ENCODE measurements around the gene GRK5.

The GRK5 gene

GRCh38 chr10:119207366-119207666 is at the start of gene GRK5:
Gene GRK5, plus strand, starts transcription at chr10:119207571. Its CDS starts 347 bp downstream, at chr10:119207918.
- Histone ChIP-seq H3K36me3 (ENCODE audit: control insufficient read depth in 1 of 2, insufficient read depth in 2 of 2, low read length in 2 of 2) (no peaks in the 10 kb centered on the region), H3K9ac (ENCODE audit: low read depth in 1 of 2, low read length in 2 of 2) (peak within 1 kb of the TSS; percentile 88 to 94)

GRCh38 chr10:119159332-119159731 is 48.0 kb upstream of the GRK5 start:
- peaks cover 31 to 53% of the 10 kb centered on the region in 2 donors for H3K36me3 ChIP-seq (ENCODE audit: control insufficient read depth in 1 of 2, insufficient read depth in 2 of 2, low read length in 2 of 2)
- H3K27me3 ChIP-seq (ENCODE audit: control insufficient read depth in 1 of 2, insufficient read depth in 2 of 2, low read length in 2 of 2): no peaks in the 10 kb centered on the region

More at GRCh38 chr10:119207366-119207666, at the start of gene GRK5:
- H3K4me3 ChIP-seq (ENCODE audit: low read depth in 1 of 2, low read length in 2 of 2): peak within 1 kb of the TSS; percentile 92 to 96
- H3K27me3 ChIP-seq (ENCODE audit: control insufficient read depth in 1 of 2, insufficient read depth in 2 of 2, low read length in 2 of 2): no peaks in the 10 kb centered on the region
- peaks cover 29 to 40% of the 10 kb centered on the region in 2 donors for H3K4me1 ChIP-seq (ENCODE audit: control insufficient read depth in 1 of 2, insufficient read depth in 2 of 2, low read length in 2 of 2)
- H3K27ac ChIP-seq (ENCODE audit: low read depth, low read length): peak within 1 kb of the TSS; percentile 91
- no peaks in the 10 kb centered on the region for H3K9me3 ChIP-seq (ENCODE audit: control insufficient read depth in 1 of 2, low read length in 2 of 2)

GRCh38 chr10:119161680-119162451 is 45.5 kb upstream of the GRK5 start:
- Histone ChIP-seq H3K27me3 (ENCODE audit: control insufficient read depth in 1 of 2, insufficient read depth in 2 of 2, low read length in 2 of 2) (no peaks in the 10 kb centered on the region), H3K9me3 (ENCODE audit: control insufficient read depth in 1 of 2, low read length in 2 of 2) (no peaks in the 10 kb centered on the region), H3K9ac (ENCODE audit: low read depth in 1 of 2, low read length in 2 of 2) (no peak overlapping the region), H3K4me3 (ENCODE audit: low read depth in 1 of 2, low read length in 2 of 2) (no peak overlapping the region), H3K36me3 (ENCODE audit: control insufficient read depth in 1 of 2, insufficient read depth in 2 of 2, low read length in 2 of 2) (peaks cover 14 to 28% of the 10 kb centered on the region in 2 donors), H3K27ac (ENCODE audit: low read depth, low read length) (no peak overlapping the region), H3K4me1 (ENCODE audit: control insufficient read depth in 1 of 2, insufficient read depth in 2 of 2, low read length in 2 of 2) (peaks cover 8 to 17% of the 10 kb centered on the region in 2 donors)

More at GRCh38 chr10:119159332-119159731, 48.0 kb upstream of the GRK5 start:
- Histone ChIP-seq H3K27ac (ENCODE audit: low read depth, low read length) (no peak overlapping the region), H3K9ac (ENCODE audit: low read depth in 1 of 2, low read length in 2 of 2) (no peak overlapping the region), H3K4me1 (ENCODE audit: control insufficient read depth in 1 of 2, insufficient read depth in 2 of 2, low read length in 2 of 2) (peaks cover 0 to 3% of the 10 kb centered on the region in 2 donors), H3K9me3 (ENCODE audit: control insufficient read depth in 1 of 2, low read length in 2 of 2) (no peaks in the 10 kb centered on the region), H3K4me3 (ENCODE audit: low read depth in 1 of 2, low read length in 2 of 2) (no peak overlapping the region)

GRCh38 chr10:119162452-119163092 is 44.8 kb upstream of the GRK5 start:
- Histone ChIP-seq H3K36me3 (ENCODE audit: control insufficient read depth in 1 of 2, insufficient read depth in 2 of 2, low read length in 2 of 2) (peaks cover 11 to 32% of the 10 kb centered on the region in 2 donors), H3K4me1 (ENCODE audit: control insufficient read depth in 1 of 2, insufficient read depth in 2 of 2, low read length in 2 of 2) (peaks cover 8 to 17% of the 10 kb centered on the region in 2 donors), H3K9ac (ENCODE audit: low read depth in 1 of 2, low read length in 2 of 2) (no peak overlapping the region), H3K27me3 (ENCODE audit: control insufficient read depth in 1 of 2, insufficient read depth in 2 of 2, low read length in 2 of 2) (no peaks in the 10 kb centered on the region), H3K4me3 (ENCODE audit: low read depth in 1 of 2, low read length in 2 of 2) (no peak overlapping the region), H3K27ac (ENCODE audit: low read depth, low read length) (no peak overlapping the region), H3K9me3 (ENCODE audit: control insufficient read depth in 1 of 2, low read length in 2 of 2) (no peaks in the 10 kb centered on the region)

- Histone ChIP-seq H3K36me3 (ENCODE audit: control insufficient read depth in 1 of 2, insufficient read depth in 2 of 2, low read length in 2 of 2) (peaks cover 2 to 36% of the 10 kb centered on the region in 2 donors), H3K9me3 (ENCODE audit: control insufficient read depth in 1 of 2, low read length in 2 of 2) (no peaks in the 10 kb centered on the region), H3K4me3 (ENCODE audit: low read depth in 1 of 2, low read length in 2 of 2) (peak within 1 kb of the TSS; percentile 89 to 93), H3K27me3 (ENCODE audit: control insufficient read depth in 1 of 2, insufficient read depth in 2 of 2, low read length in 2 of 2) (no peaks in the 10 kb centered on the region), H3K9ac (ENCODE audit: low read depth in 1 of 2, low read length in 2 of 2) (peak within 1 kb of the TSS; percentile 86 to 95), H3K27ac (ENCODE audit: low read depth, low read length) (peak within 1 kb of the TSS; percentile 85), H3K4me1 (ENCODE audit: control insufficient read depth in 1 of 2, insufficient read depth in 2 of 2, low read length in 2 of 2) (peaks cover 8 to 17% of the 10 kb centered on the region in 2 donors)
Measured at GRCh38 chr10:119165171-119166117, 41.9 kb upstream of the GRK5 start, which contains the start of gene SFXN4. Gene SFXN4, minus strand, starts transcription at chr10:119165714. Its CDS starts 67 bp downstream, at chr10:119165647.

GRCh38 chr10:119166118-119166500 is 41.3 kb upstream of the GRK5 start:
- Histone ChIP-seq H3K27ac (ENCODE audit: low read depth, low read length) (peak overlapping the region; percentile 83), H3K27me3 (ENCODE audit: control insufficient read depth in 1 of 2, insufficient read depth in 2 of 2, low read length in 2 of 2) (no peaks in the 10 kb centered on the region), H3K36me3 (ENCODE audit: control insufficient read depth in 1 of 2, insufficient read depth in 2 of 2, low read length in 2 of 2) (peaks cover 2 to 35% of the 10 kb centered on the region in 2 donors), H3K4me3 (ENCODE audit: low read depth in 1 of 2, low read length in 2 of 2) (peak overlapping the region; percentile 89 to 93), H3K4me1 (ENCODE audit: control insufficient read depth in 1 of 2, insufficient read depth in 2 of 2, low read length in 2 of 2) (peaks cover 8 to 17% of the 10 kb centered on the region in 2 donors), H3K9me3 (ENCODE audit: control insufficient read depth in 1 of 2, low read length in 2 of 2) (no peaks in the 10 kb centered on the region), H3K9ac (ENCODE audit: low read depth in 1 of 2, low read length in 2 of 2) (peak overlapping the region; percentile 86 to 95)

GRCh38 chr10:119166564-119166963 is 40.8 kb upstream of the GRK5 start:
- Histone ChIP-seq H3K27me3 (ENCODE audit: control insufficient read depth in 1 of 2, insufficient read depth in 2 of 2, low read length in 2 of 2) (no peaks in the 10 kb centered on the region), H3K4me1 (ENCODE audit: control insufficient read depth in 1 of 2, insufficient read depth in 2 of 2, low read length in 2 of 2) (peaks cover 8 to 17% of the 10 kb centered on the region in 2 donors), H3K27ac (ENCODE audit: low read depth, low read length) (no peak overlapping the region), H3K9me3 (ENCODE audit: control insufficient read depth in 1 of 2, low read length in 2 of 2) (no peaks in the 10 kb centered on the region), H3K36me3 (ENCODE audit: control insufficient read depth in 1 of 2, insufficient read depth in 2 of 2, low read length in 2 of 2) (peaks cover 2 to 35% of the 10 kb centered on the region in 2 donors), H3K9ac (ENCODE audit: low read depth in 1 of 2, low read length in 2 of 2) (peak overlapping the region in 1 of 2 donors; percentile 86), H3K4me3 (ENCODE audit: low read depth in 1 of 2, low read length in 2 of 2) (no peak overlapping the region)

GRCh38 chr10:119167041-119167440 is 40.3 kb upstream of the GRK5 start:
- H3K27me3 ChIP-seq (ENCODE audit: control insufficient read depth in 1 of 2, insufficient read depth in 2 of 2, low read length in 2 of 2): no peaks in the 10 kb centered on the region
- peaks cover 2 to 40% of the 10 kb centered on the region in 2 donors for H3K36me3 ChIP-seq (ENCODE audit: control insufficient read depth in 1 of 2, insufficient read depth in 2 of 2, low read length in 2 of 2)
- no peak overlapping the region for H3K9ac ChIP-seq (ENCODE audit: low read depth in 1 of 2, low read length in 2 of 2)
- no peak overlapping the region for H3K27ac ChIP-seq (ENCODE audit: low read depth, low read length)
- no peaks in the 10 kb centered on the region for H3K9me3 ChIP-seq (ENCODE audit: control insufficient read depth in 1 of 2, low read length in 2 of 2)
- H3K4me1 ChIP-seq (ENCODE audit: control insufficient read depth in 1 of 2, insufficient read depth in 2 of 2, low read length in 2 of 2): peaks cover 8 to 17% of the 10 kb centered on the region in 2 donors
- no peak overlapping the region for H3K4me3 ChIP-seq (ENCODE audit: low read depth in 1 of 2, low read length in 2 of 2)

- H3K27me3 ChIP-seq (ENCODE audit: control insufficient read depth in 1 of 2, insufficient read depth in 2 of 2, low read length in 2 of 2): no peaks in the 10 kb centered on the region
- peaks cover 4 to 46% of the 10 kb centered on the region in 2 donors for H3K36me3 ChIP-seq (ENCODE audit: control insufficient read depth in 1 of 2, insufficient read depth in 2 of 2, low read length in 2 of 2)
- no peak overlapping the region for H3K9ac ChIP-seq (ENCODE audit: low read depth in 1 of 2, low read length in 2 of 2)
- H3K4me1 ChIP-seq (ENCODE audit: control insufficient read depth in 1 of 2, insufficient read depth in 2 of 2, low read length in 2 of 2): peaks cover 3 to 5% of the 10 kb centered on the region in 2 donors
- H3K27ac ChIP-seq (ENCODE audit: low read depth, low read length): no peak overlapping the region
- H3K4me3 ChIP-seq (ENCODE audit: low read depth in 1 of 2, low read length in 2 of 2): no peak overlapping the region
- no peaks in the 10 kb centered on the region for H3K9me3 ChIP-seq (ENCODE audit: control insufficient read depth in 1 of 2, low read length in 2 of 2)
Measured at GRCh38 chr10:119174109-119174508, 33.3 kb upstream of the GRK5 start.
